Endothelial cell of umbilical vein (primary cell): ENCODE data around the gene LDLRAD2. TPM values are rescaled to one million over a fixed set of nuclear protein-coding genes. Genes with fewer than 3 reads are reported as not detected.

Experiments used
- BruUV-seq: library from RNA; stranded (reverse); fragments of 400-500 nt; replicated peaks from 2 replicates; lab custom pipeline; 2021; lab: Mats Ljungman, UMichigan
- CTCF ChIA-PET: fragments of 300-600, 350-600 bp; sonication (Branson Sonifier 250); formaldehyde crosslinking; loops from one replicate; lab custom pipeline; 2021; ENCODE audit warnings: antibody characterized with exemption, inconsistent platforms; lab: Charles Lee
- POLR2A ChIA-PET: fragments of 300-600, 350-600 bp; sonication (Branson Sonifier 250); formaldehyde crosslinking; loops from one replicate; lab custom pipeline; 2021; ENCODE audit warnings: antibody characterized with exemption, inconsistent platforms; lab: Charles Lee
- DNase-seq: peaks from one replicate; pipeline ENCODE4 v3.0.0-alpha.2; 2011; ENCODE audit warnings: low read depth, low spot score
- FAIRE-seq: peaks from 2 replicates; lab custom pipeline; 2011; peaks lifted over from hg19 to GRCh38; lab: Jason Lieb, UNC
- H2AFZ ChIP-seq: 2 replicates; pipeline ENCODE4 v1.6.0; 2012; ENCODE audit warnings: low read depth, low read length, control low read depth, inconsistent platforms
- H3K27ac ChIP-seq: 2 replicates; pipeline ENCODE4 v1.5.1; 2011; ENCODE audit warnings: low read depth, mild to moderate bottlenecking, control low read depth, low read length, moderate library complexity; ENCODE audit not compliant: insufficient read depth
- H3K27me3 ChIP-seq, 2 experiments: 2 replicates each; pipeline versions ENCODE4 v1.6.0 to v1.6.1; 2011; ENCODE audit warnings: low read length in 2 of 2, mixed read lengths in 1 of 2; ENCODE audit not compliant: control insufficient read depth in 2 of 2, insufficient read depth in 2 of 2
- H3K36me3 ChIP-seq, 2 experiments: 2 replicates in 1 of 2; 3 replicates in 1 of 2; pipeline ENCODE4 v1.5.1; 2011; ENCODE audit warnings: low read length in 2 of 2, mild to moderate bottlenecking in 1 of 2, moderate library complexity in 1 of 2; ENCODE audit not compliant: control insufficient read depth in 2 of 2, insufficient read depth in 2 of 2; ENCODE audit errors: extremely low read depth in 1 of 2
- H3K4me1 ChIP-seq: 3 replicates; pipeline ENCODE4 v1.5.1; 2011; ENCODE audit warnings: mild to moderate bottlenecking, low read length; ENCODE audit not compliant: control insufficient read depth, insufficient read depth; ENCODE audit errors: extremely low read depth
- H3K4me2 ChIP-seq: 2 replicates; pipeline ENCODE4 v1.6.1; 2011; ENCODE audit warnings: low read length, control low read depth, mixed read lengths; ENCODE audit not compliant: insufficient read depth
- H3K4me3 ChIP-seq, 3 experiments: fragments of 200-600 bp in 1 of 3; sonication (generic), shearing (Covaris generic) in 1 of 3; replicated peaks in 1 of 3; 2 replicates each; pipeline ENCODE4 v1.5.1; 2011 to 2016; ENCODE audit warnings: control low read depth in 3 of 3, low read length in 3 of 3, mild to moderate bottlenecking in 2 of 3, inconsistent platforms in 1 of 3, low read depth in 1 of 3, moderate library complexity in 1 of 3; ENCODE audit not compliant: insufficient read depth in 1 of 3
- H3K79me2 ChIP-seq: 2 replicates; pipeline ENCODE4 v1.6.0; 2012; ENCODE audit warnings: low read length, inconsistent platforms; ENCODE audit not compliant: control insufficient read depth, insufficient read depth
- H3K9ac ChIP-seq: replicated peaks from 2 replicates; pipeline ENCODE3; 2011; ENCODE audit warnings: low read length, control low read depth; ENCODE audit not compliant: insufficient read depth; ENCODE audit errors: extremely low read depth
- H3K9me1 ChIP-seq: replicated peaks from 3 replicates; pipeline ENCODE4 v1.6.0; 2011; ENCODE audit warnings: mild to moderate bottlenecking, low read length; ENCODE audit not compliant: control insufficient read depth, insufficient read depth; ENCODE audit errors: extremely low read depth
- H3K9me3 ChIP-seq: replicated peaks from 2 replicates; pipeline ENCODE4 v1.5.1; 2012; ENCODE audit warnings: low read length, inconsistent platforms; ENCODE audit not compliant: control insufficient read depth, insufficient read depth
- H4K20me1 ChIP-seq: replicated peaks from 2 replicates; pipeline ENCODE3; 2011; ENCODE audit warnings: mild to moderate bottlenecking, low read length; ENCODE audit not compliant: control insufficient read depth, insufficient read depth; ENCODE audit errors: extremely low read depth
- CTCF ChIP-seq, 2 donors: IDR thresholded peaks; 1 replicate in 1 of 2; 2 replicates in 1 of 2; pipeline ENCODE4 v1.5.1; 2011; ENCODE audit warnings: low read length in 2 of 2, mild to moderate bottlenecking in 2 of 2, moderate library complexity in 2 of 2, control low read depth in 1 of 2, inconsistent platforms in 1 of 2, low read depth in 1 of 2; ENCODE audit not compliant: insufficient read depth in 1 of 2; ENCODE audit errors: extremely low read depth in 1 of 2
- EZH2 ChIP-seq: IDR thresholded peaks from 2 replicates; pipeline ENCODE4 v1.6.1; 2012; ENCODE audit warnings: borderline replicate concordance, low read depth, mild to moderate bottlenecking, moderate library complexity, low read length, inconsistent platforms; ENCODE audit not compliant: severe bottlenecking
- FOS ChIP-seq: IDR thresholded peaks from 2 replicates; pipeline ENCODE4 v1.6.1; 2011; ENCODE audit warnings: mild to moderate bottlenecking, low read length, moderate library complexity, borderline replicate concordance; ENCODE audit not compliant: insufficient read depth
- GATA2 ChIP-seq: IDR thresholded peaks from 2 replicates; pipeline ENCODE4 v1.7.0; 2011; ENCODE audit warnings: low read depth, mild to moderate bottlenecking, moderate library complexity, mixed read lengths, low read length; ENCODE audit not compliant: insufficient read length, insufficient read depth
- JUN ChIP-seq: IDR thresholded peaks from 2 replicates; pipeline ENCODE4 v1.6.1; 2011; ENCODE audit warnings: borderline replicate concordance, low read depth; ENCODE audit not compliant: insufficient read length, insufficient read depth
- MYC ChIP-seq: IDR thresholded peaks from one replicate; pipeline ENCODE4 v1.6.1; 2011; ENCODE audit warnings: mild to moderate bottlenecking, low read depth, low read length
- POLR2A ChIP-seq: IDR thresholded peaks from 2 replicates; pipeline ENCODE4 v1.6.1; 2012; ENCODE audit warnings: low read depth, mild to moderate bottlenecking, control low read depth, low read length
- POLR2AphosphoS5 ChIP-seq: IDR thresholded peaks from 2 replicates; pipeline ENCODE4 v1.6.1; 2012; ENCODE audit warnings: low read depth, mild to moderate bottlenecking, control low read depth, low read length, moderate library complexity; ENCODE audit not compliant: insufficient read depth
- dilution Hi-C: fragments of 300-500 bp; cut with MboI; formaldehyde crosslinking; loops from one replicate; pipeline ENCODE4 v1.15.0; 2019; ENCODE audit warnings: low sequenced_read_pairs; ENCODE audit not compliant: extremely low pct_ligation_motif_present
- intact Hi-C: fragments of 100-400 bp; cut with micrococcal nuclease; formaldehyde crosslinking; loops from one replicate; pipeline ENCODE4 v1.10.0; 2022
- polyA plus RNA-seq, 4 experiments: library from polyadenylated mRNA; depleted of rRNA in 3 of 4; stranded (reverse) in 3 of 4; unstranded in 1 of 4; fragments of >200 nt; gene quantifications; 2 replicates each; pipeline versions ENCODE4 v1.2.1 to v1.2.3, GENCODE V29; 2011 to 2012; ENCODE audit warnings: missing spikeins in 1 of 4
- total RNA-seq: library from RNA; stranded (reverse); gene quantifications from 2 replicates; pipeline ENCODE4 v1.2.3, GENCODE V29; 2021

Gene LDLRAD2
- total and polyA plus RNA-seq, 2 donors (not counting 3 experiments of a cell fraction or from before 2014, with no cell fraction given): 0.44 TPM; not detected in 1

GRCh38 chr1:21823980-21824702, 12.1 kb downstream of the LDLRAD2 start:
- peaks cover 7% of the 10 kb centered on the region for H3K4me1 ChIP-seq
- H2AFZ ChIP-seq: no peak overlapping the region
- no peaks in the 10 kb centered on the region for H3K79me2 ChIP-seq
- H3K36me3 ChIP-seq: peaks cover 50 to 75% of the 10 kb centered on the region in 2 experiments
- H4K20me1 ChIP-seq: no peaks in the 10 kb centered on the region
- TF ChIP-seq JUN (no peak), POLR2AphosphoS5 (no peak), POLR2A (no peak), MYC (no peak), EZH2 (no peak), CTCF (IDR thresholded peaks at IDR 0.05; ENCODE audit: extremely low read depth in 1 of 2, insufficient read depth in 1 of 2, low read depth in 1 of 2, low read length in 2 of 2) (no peak), FOS (no peak), GATA2 (no peak)
- no peak overlapping the region for H3K27ac ChIP-seq
- no peaks in the 10 kb centered on the region for H3K27me3 ChIP-seq
- no peak overlapping the region for H3K9ac ChIP-seq
- DNase-seq (no peak), FAIRE-seq (no peak)
- no TSS peak for BruUV-seq
- no peaks in the 10 kb centered on the region for H3K9me3 ChIP-seq
- intact Hi-C loops: no loop called here
- dilution Hi-C loops: no loop called here
- CTCF ChIA-PET: no interaction called here
- POLR2A ChIA-PET: no interaction called here
- no peak overlapping the region for H3K4me3 ChIP-seq
- H3K4me2 ChIP-seq: no peak overlapping the region
- no peaks in the 10 kb centered on the region for H3K9me1 ChIP-seq
